ENCODE measurements around the gene TBC1D3B.
"Not testable (repeated sequence)": the region's sequence is repeated elsewhere in the genome, so short reads cannot be mapped to it uniquely, and the experiment has no call there.

TBC1D3B gene

DNA sequence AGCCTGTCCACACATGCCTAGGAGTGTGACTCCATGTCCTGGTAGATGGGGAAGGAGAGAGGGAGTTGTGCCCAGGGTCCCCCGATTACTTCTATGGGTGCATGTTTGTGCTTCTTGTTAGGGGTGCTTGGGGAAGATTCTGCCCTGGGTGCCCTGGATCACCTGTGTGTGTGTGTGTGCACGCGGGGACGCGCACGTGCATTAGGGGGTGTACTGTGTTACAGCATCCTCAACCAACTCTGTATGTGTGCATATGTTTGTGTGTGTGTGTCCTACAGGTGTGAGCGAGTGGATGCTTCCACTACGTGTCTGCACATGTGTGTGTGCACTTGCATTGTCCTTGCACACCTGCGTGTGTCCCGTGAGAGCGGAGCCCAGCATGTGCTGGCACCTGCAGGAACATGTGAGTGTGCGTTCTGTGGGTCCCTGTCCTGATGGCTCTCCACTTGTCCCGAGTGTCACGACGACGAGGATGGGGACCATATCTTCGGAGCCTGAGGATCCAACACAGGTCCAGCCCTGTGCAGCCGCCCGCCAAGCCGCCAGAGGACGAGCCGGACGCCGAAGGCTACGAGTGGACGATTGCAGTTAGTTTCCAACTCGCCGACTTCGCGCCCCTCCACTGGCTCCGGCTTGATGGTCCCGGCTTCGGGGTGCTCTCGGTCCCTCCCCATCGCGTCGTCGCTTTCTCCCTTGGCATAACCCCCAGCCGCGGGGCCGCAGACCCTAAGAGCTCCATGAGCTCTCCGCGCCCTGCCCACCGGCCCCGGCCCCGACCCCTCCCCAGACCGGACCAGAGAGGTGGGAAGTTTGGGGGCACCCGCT, 6.0 kb upstream of the TBC1D3B start:
- TF ChIP-seq CTCF (conservative IDR thresholded peaks at IDR 0.05; ENCODE audit: low read depth, low read length): peak; percentile 24
- peak; percentile 28 for DNase-seq (ENCODE audit: low read depth)
- H3K4me3 ChIP-seq (ENCODE audit: low read depth, low read length): peak overlapping the region; percentile 65

- not testable (repeated sequence) for H3K4me3 ChIP-seq (ENCODE audit: low read depth, low read length); DNase-seq (ENCODE audit: low read depth)
Observed at GRCh38 chr17:36181446-36182175, 5.2 kb upstream of the TBC1D3B start.

GRCh38 chr17:36168836-36169235, 7.6 kb downstream of the TBC1D3B start:
- not testable (repeated sequence) for DNase-seq (ENCODE audit: low read depth)

DNA sequence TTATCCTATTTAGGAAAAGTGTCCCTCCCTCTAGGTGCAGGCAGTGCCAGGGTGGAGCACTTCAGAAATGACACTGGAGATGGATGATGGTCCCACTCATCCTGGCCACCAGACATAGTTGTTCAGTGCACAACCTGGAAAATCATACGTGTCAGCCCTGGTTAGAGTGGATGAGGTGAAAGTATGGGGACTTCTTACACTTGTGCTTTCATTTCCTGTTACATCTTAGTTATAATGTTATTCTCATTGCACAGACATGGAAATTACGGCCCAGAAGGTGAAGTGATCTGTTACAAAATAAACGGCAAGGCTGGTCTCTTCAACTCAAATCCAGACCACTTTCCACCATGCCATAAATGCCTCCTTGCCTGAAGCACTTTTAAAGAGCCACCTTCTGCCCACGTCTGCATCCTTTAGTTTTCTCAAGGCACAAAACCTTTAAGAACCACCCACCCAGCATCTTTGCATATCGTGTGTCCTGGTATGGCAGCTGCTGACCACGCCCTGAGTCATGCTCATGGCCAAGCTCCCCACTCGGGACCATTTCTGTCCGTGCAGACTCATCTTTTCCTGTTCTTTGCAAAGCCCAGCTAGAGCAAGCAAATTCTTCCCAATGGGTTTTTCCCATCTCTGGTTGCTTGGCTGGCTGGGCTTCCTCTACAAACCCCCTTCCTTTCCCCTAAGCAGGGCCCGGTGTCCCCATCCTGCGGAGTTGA, 22.4 kb downstream of the TBC1D3B start:
- DNase-seq (ENCODE audit: low read depth): no peak
- no peak for TF ChIP-seq CTCF (conservative IDR thresholded peaks at IDR 0.05; ENCODE audit: low read depth, low read length)
- H3K4me3 ChIP-seq (ENCODE audit: low read depth, low read length): no peak overlapping the region

More at GRCh38 chr17:36168836-36169235, 7.6 kb downstream of the TBC1D3B start:
- H3K4me3 ChIP-seq (ENCODE audit: low read depth, low read length): not testable (repeated sequence)

GRCh38 chr17:36152639-36153120, 23.8 kb downstream of the TBC1D3B start:
- no peak overlapping the region for H3K4me3 ChIP-seq (ENCODE audit: low read depth, low read length)
- peak; percentile 27 for TF ChIP-seq CTCF (conservative IDR thresholded peaks at IDR 0.05; ENCODE audit: low read depth, low read length)
- DNase-seq (ENCODE audit: low read depth): peak; percentile 46

DNA sequence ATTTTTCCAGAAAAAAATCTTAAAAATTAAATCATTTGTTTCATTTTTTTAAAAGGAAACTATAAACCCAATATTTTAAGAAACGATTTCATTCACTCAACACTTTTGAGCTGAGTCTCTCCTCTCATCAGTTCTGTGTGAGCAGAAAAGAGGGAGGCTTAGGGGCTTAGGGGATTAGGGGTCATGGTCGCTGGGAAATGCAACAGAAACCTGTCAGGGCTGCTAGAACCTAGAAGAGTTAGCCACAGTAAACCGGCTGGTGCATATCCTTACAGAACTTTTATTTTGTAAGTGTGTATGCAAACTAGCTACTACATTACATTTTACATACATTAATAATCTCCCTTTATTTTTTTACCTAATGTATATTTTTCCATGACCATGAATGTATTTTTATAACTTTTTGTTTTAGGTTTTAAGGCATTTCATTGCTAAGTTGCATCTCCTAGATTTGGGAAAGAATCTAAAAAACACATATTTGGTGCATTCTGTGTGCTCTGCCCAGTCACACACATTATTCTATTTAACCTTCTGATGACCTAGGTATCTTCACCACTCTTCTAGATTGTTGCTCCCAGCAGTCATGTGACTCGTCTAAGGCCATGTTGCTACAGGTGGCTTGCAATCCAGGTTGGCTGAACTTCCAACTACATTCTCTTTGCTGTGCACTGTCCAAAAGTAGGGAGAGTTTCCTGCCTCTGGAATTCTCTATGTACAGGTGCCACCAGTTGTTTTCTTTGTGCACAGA, 24.4 kb downstream of the TBC1D3B start:
- no peak for TF ChIP-seq CTCF (conservative IDR thresholded peaks at IDR 0.05; ENCODE audit: low read depth, low read length)
- no peak for DNase-seq (ENCODE audit: low read depth)
- H3K4me3 ChIP-seq (ENCODE audit: low read depth, low read length): no peak overlapping the region

DNA sequence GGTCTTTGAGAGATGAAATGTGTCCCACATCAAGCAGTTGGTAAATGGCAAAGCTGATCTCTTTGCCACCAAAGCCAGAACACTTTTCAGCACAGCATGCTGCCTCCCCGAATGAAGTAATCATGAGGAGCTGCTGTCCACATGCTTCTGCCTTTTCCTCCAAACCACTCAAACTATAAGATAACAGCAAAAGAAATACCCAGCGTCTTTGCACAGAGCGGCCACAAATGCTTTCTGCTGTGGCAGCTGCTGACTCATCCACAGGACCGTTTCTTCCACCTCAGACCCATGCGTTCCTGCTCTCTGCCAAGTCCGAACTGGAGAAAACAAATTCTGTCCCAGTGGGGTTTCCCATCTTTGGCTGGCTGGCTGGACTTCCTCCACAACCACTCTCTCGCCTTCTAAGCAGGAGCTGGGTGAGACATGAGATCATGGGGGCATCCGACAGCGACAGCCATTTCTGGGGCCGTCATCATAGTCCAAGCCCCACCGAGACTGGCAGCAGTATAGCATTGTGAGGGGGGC, 27.1 kb downstream of the TBC1D3B start:
- no peak for TF ChIP-seq CTCF (conservative IDR thresholded peaks at IDR 0.05; ENCODE audit: low read depth, low read length)
- H3K4me3 ChIP-seq (ENCODE audit: low read depth, low read length): no peak overlapping the region
- DNase-seq (ENCODE audit: low read depth): peak; percentile 88
